HPDE6-E6E7 (cell line): ENCODE data around the gene CALML5.
"Not testable (repeated sequence)": the region's sequence is repeated elsewhere in the genome, so short reads cannot be mapped to it uniquely, and the experiment has no call there.

ENCODE experiments used
- DNase-seq: peaks from one replicate; pipeline ENCODE4 v3.0.0; 2011; ENCODE audit warnings: missing footprints; ENCODE audit errors: extremely low spot score

The CALML5 gene

GRCh38 chr10:5482016-5482415, 17.4 kb downstream of the CALML5 start:
- DNase-seq, result no peak

- no peak for DNase-seq
Observed at GRCh38 chr10:5481121-5481520, 18.2 kb downstream of the CALML5 start.

GRCh38 chr10:5480162-5480941, 19.0 kb downstream of the CALML5 start:
- no peak for DNase-seq

GRCh38 chr10:5479481-5480161, 19.7 kb downstream of the CALML5 start:
- no peak for DNase-seq

- DNase-seq, result no peak
Observed at GRCh38 chr10:5478694-5479305, 20.6 kb downstream of the CALML5 start.

GRCh38 chr10:5477948-5478693, 21.2 kb downstream of the CALML5 start:
- DNase-seq, result no peak

GRCh38 chr10:5476918-5477525, 22.3 kb downstream of the CALML5 start:
- DNase-seq, result no peak

GRCh38 chr10:5475974-5476807, 23.2 kb downstream of the CALML5 start:
- not testable (repeated sequence) for DNase-seq

- not testable (repeated sequence) for DNase-seq
Observed at GRCh38 chr10:5475088-5475487, 24.3 kb downstream of the CALML5 start.

GRCh38 chr10:5474642-5475041, 24.7 kb downstream of the CALML5 start:
- DNase-seq, result not testable (repeated sequence)

GRCh38 chr10:5470062-5470751, 29.2 kb downstream of the CALML5 start:
- no peak for DNase-seq

GRCh38 chr10:5469353-5470061, 29.9 kb downstream of the CALML5 start:
- DNase-seq, result no peak

- DNase-seq, result no peak
Observed at GRCh38 chr10:5468262-5469106, 30.9 kb downstream of the CALML5 start.

- no peak for DNase-seq
Observed at GRCh38 chr10:5467634-5468255, 31.6 kb downstream of the CALML5 start.

GRCh38 chr10:5467207-5467535, 32.2 kb downstream of the CALML5 start:
- no peak for DNase-seq

- DNase-seq, result peak; percentile 37
Observed at GRCh38 chr10:5466451-5467206, 32.7 kb downstream of the CALML5 start.

- no peak for DNase-seq
Observed at GRCh38 chr10:5465976-5466450, 33.4 kb downstream of the CALML5 start.
